ENCODE data around the gene BRCA1.

BRCA1 gene

DNA sequence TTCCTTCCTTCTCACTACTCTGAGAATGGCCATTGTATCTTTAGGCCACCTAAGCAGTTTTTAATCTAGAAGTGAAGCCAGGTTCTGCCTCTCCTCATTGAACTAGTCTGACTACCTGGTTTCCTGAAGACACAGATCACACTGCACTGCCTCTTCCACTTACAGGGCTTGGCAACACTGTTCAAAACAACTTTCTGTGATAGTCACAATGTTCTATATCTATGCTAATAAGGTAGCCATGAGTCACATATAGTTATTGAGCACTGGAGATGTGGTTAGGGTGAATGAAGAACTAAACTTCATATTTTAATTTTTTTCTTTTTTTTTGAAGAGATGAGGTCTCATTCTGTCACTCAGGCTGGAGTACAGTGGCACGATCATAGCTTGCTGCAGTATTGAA, 73.2 kb downstream of the BRCA1 start:
- H3K9me3 ChIP-seq (replicated peaks; ENCODE audit: insufficient read depth, low read length) = no peaks in the 10 kb centered on the region
- H3K4me3 ChIP-seq (ENCODE audit: low read length) = no peak overlapping the region
- no peaks in the 10 kb centered on the region; the same call in 1 of the 2 replicates for H3K36me3 ChIP-seq (replicated peaks; ENCODE audit: insufficient read depth, low read length)

DNA sequence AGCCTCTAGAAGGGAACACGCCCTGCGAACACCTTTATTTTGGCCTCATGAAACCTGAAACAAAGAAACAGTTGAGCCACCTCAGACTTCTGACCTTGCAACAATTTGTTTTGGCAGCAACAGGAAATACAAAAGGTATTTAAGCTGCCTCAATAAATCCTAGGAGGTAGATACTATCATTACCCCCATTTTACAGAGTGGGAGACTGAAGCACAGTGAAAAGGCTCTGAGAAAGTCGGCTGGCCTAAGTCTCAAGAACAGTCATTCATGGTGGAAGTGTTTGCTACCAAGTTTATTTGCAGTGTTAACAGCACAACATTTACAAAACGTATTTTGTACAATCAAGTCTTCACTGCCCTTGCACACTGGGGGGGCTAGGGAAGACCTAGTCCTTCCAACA, 81.1 kb downstream of the BRCA1 start:
- Histone ChIP-seq H3K9me2 (replicated peaks; ENCODE audit: insufficient read depth, low read length) (no peaks in the 10 kb centered on the region), H3K27ac (ENCODE audit: low read length) (peak overlapping the region; percentile 45; the same call in 1 of the 2 replicates), H3K9ac (ENCODE audit: low read length) (no peak overlapping the region), H3K4me3 (ENCODE audit: low read length) (no peak overlapping the region), H3F3A (ENCODE audit: insufficient read depth, low read length) (peaks cover 4% of the 10 kb centered on the region; the same call in 1 of the 2 replicates), H3K4me1 (ENCODE audit: low read length) (peaks cover 12% of the 10 kb centered on the region), H3K79me2 (ENCODE audit: low read length) (no peaks in the 10 kb centered on the region), H3K4me2 (ENCODE audit: low read depth, low read length) (peak overlapping the region; percentile 12; the same call in 1 of the 2 replicates), H3K9me3 (replicated peaks; ENCODE audit: insufficient read depth, low read length) (no peaks in the 10 kb centered on the region), H4K20me1 (ENCODE audit: insufficient read depth, low read length) (no peaks in the 10 kb centered on the region), H3K36me3 (replicated peaks; ENCODE audit: insufficient read depth, low read length) (no peaks in the 10 kb centered on the region), H2AFZ (ENCODE audit: low read length) (no peak overlapping the region), H3K27me3 (replicated peaks; ENCODE audit: insufficient read depth, low read length) (no peaks in the 10 kb centered on the region)
- peak; percentile 12 for DNase-seq
- TF ChIP-seq EZH2 (optimal IDR thresholded peaks at IDR 0.05; ENCODE audit: low read depth, low read length) (no peak), EZH2phosphoT487 (IDR thresholded peaks at IDR 0.05; ENCODE audit: low read length) (no peak)
- TF ChIP-seq, protein P1, sequence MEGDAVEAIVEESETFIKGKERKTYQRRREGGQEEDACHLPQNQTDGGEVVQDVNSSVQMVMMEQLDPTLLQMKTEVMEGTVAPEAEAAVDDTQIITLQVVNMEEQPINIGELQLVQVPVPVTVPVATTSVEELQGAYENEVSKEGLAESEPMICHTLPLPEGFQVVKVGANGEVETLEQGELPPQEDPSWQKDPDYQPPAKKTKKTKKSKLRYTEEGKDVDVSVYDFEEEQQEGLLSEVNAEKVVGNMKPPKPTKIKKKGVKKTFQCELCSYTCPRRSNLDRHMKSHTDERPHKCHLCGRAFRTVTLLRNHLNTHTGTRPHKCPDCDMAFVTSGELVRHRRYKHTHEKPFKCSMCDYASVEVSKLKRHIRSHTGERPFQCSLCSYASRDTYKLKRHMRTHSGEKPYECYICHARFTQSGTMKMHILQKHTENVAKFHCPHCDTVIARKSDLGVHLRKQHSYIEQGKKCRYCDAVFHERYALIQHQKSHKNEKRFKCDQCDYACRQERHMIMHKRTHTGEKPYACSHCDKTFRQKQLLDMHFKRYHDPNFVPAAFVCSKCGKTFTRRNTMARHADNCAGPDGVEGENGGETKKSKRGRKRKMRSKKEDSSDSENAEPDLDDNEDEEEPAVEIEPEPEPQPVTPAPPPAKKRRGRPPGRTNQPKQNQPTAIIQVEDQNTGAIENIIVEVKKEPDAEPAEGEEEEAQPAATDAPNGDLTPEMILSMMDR (IDR thresholded peaks at IDR 0.05; ENCODE audit: low read length) = no peak

More for the DNA sequence above, 73.2 kb downstream of the BRCA1 start:
- Histone ChIP-seq H3K9ac (ENCODE audit: low read length) (no peak overlapping the region), H3K79me2 (ENCODE audit: low read length) (no peaks in the 10 kb centered on the region), H3K27me3 (replicated peaks; ENCODE audit: insufficient read depth, low read length) (no peaks in the 10 kb centered on the region), H3K4me1 (ENCODE audit: low read length) (no peaks in the 10 kb centered on the region), H3K9me2 (replicated peaks; ENCODE audit: insufficient read depth, low read length) (no peaks in the 10 kb centered on the region), H3K4me2 (ENCODE audit: low read depth, low read length) (no peak overlapping the region), H2AFZ (ENCODE audit: low read length) (no peak overlapping the region), H3F3A (ENCODE audit: insufficient read depth, low read length) (no peaks in the 10 kb centered on the region), H4K20me1 (ENCODE audit: insufficient read depth, low read length) (no peaks in the 10 kb centered on the region), H3K27ac (ENCODE audit: low read length) (no peak overlapping the region)
- no peak for DNase-seq
- TF ChIP-seq, protein P1 (IDR thresholded peaks at IDR 0.05; ENCODE audit: low read length) = no peak
- no peak for TF ChIP-seq EZH2 (optimal IDR thresholded peaks at IDR 0.05; ENCODE audit: low read depth, low read length)
- TF ChIP-seq EZH2phosphoT487 (IDR thresholded peaks at IDR 0.05; ENCODE audit: low read length) = no peak

DNA sequence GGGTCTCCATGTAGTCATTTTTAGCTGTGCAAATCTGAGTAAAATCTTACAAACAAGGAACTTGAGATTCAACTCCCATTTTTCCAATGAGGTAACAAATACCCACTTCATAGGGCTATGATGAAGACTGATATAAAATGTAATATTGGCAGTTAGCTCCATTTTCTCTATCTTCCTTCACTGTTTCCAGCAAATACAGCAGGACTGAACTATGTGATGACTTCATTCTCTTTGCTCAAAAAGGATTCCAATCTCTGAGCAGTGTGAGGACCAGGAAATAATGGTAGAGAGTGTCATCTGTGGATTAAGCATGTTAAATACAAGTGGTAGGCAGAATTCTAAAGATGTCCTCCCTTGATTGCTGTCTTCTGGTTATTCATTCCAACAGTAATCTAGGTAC, 81.9 kb downstream of the BRCA1 start:
- Histone ChIP-seq H3K27me3 (replicated peaks; ENCODE audit: insufficient read depth, low read length) (no peaks in the 10 kb centered on the region), H3K27ac (ENCODE audit: low read length) (peak overlapping the region; percentile 45; the same call in 1 of the 2 replicates)

More for the DNA sequence above, 81.9 kb downstream of the BRCA1 start:
- Histone ChIP-seq H2AFZ (ENCODE audit: low read length) (no peak overlapping the region), H3K36me3 (replicated peaks; ENCODE audit: insufficient read depth, low read length) (no peaks in the 10 kb centered on the region), H3K79me2 (ENCODE audit: low read length) (no peaks in the 10 kb centered on the region), H3K4me2 (ENCODE audit: low read depth, low read length) (peak overlapping the region; percentile 12; the same call in 1 of the 2 replicates), H3F3A (ENCODE audit: insufficient read depth, low read length) (peaks cover 4% of the 10 kb centered on the region; the same call in 1 of the 2 replicates), H3K9ac (ENCODE audit: low read length) (no peak overlapping the region), H3K9me2 (replicated peaks; ENCODE audit: insufficient read depth, low read length) (no peaks in the 10 kb centered on the region), H3K4me1 (ENCODE audit: low read length) (peaks cover 12% of the 10 kb centered on the region), H3K9me3 (replicated peaks; ENCODE audit: insufficient read depth, low read length) (no peaks in the 10 kb centered on the region), H3K4me3 (ENCODE audit: low read length) (no peak overlapping the region), H4K20me1 (ENCODE audit: insufficient read depth, low read length) (no peaks in the 10 kb centered on the region)
- no peak for DNase-seq
- TF ChIP-seq, protein P1 (IDR thresholded peaks at IDR 0.05; ENCODE audit: low read length) = no peak
- no peak for TF ChIP-seq EZH2 (optimal IDR thresholded peaks at IDR 0.05; ENCODE audit: low read depth, low read length)
- no peak for TF ChIP-seq EZH2phosphoT487 (IDR thresholded peaks at IDR 0.05; ENCODE audit: low read length)
